ENCODE results near the gene NOL4L. TPM values are rescaled to one million over a fixed set of nuclear protein-coding genes. Genes with fewer than 3 reads are reported as not detected.

Gene NOL4L
- polyA plus RNA-seq, 3 donors: 1.1 to 30.9 (median 2.8) TPM

DNA sequence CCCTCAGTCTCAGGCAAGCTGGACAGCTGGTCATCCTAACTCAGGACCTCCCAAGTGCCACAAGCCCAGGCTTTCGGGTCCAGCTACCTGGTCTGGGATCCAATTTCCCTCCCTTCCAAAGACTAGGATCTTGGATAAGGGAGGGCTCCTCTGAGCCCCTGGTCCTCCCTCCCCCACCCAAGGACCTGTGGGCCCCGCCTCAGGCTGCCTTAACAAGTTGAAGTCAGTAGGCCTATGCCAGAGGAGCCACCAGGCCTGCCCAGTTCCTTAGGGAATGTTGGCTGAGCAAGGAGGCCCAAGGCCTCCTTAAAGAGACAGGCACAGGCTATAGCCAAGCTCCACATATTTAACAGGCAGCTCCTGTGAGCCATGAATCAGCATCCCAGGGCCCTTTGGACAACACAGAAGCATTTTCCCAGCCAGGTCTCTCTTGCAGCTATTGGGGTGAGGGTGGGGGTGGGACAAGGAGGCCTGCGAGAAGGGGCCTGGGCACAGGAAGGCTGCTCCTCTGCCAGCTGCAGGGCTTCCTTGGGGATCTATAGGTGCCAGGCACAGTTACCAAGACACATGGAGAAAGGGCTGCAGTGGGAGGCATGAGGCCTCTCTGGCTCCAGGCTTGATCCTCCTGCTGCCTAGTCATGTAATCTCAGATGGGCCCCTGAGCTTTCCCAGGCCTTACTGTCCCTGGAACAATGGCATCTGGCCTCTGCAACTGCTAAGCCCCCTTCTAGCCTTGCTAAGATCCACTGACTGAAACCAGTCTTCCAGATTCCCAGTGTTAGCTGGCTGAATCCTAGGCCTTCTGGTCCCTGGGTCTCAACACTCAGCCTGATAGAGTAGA, 27.4 kb upstream of the NOL4L start:
- H3K9me3 Mint-ChIP-seq: peaks cover 0 to 7% (median 0%) of the 10 kb centered on the region in 7 donors
- no peaks in the 10 kb centered on the region for H3K36me3 ChIP-seq (replicated peaks in 1 of 2; ENCODE audit: control insufficient read depth in 1 of 2, insufficient read depth in 2 of 2, low read length in 2 of 2)
- H3K27me3 ChIP-seq (ENCODE audit: control insufficient read depth in 2 of 2, insufficient read depth in 2 of 2, low read length in 2 of 2): no peaks in the 10 kb centered on the region
- no peak overlapping the region for H3K4me3 Mint-ChIP-seq
- no peak overlapping the region for H3K27ac Mint-ChIP-seq
- H3K9me3 ChIP-seq (replicated peaks in 1 of 2; ENCODE audit: control insufficient read depth in 1 of 2, insufficient read depth in 1 of 2, low read length in 2 of 2): no peaks in the 10 kb centered on the region
- H3K27ac ChIP-seq (ENCODE audit: low read depth in 1 of 2, low read length in 2 of 2): no peak overlapping the region
- intact Hi-C loops (cut with micrococcal nuclease): no loop called here
- TF ChIP-seq, protein P1, sequence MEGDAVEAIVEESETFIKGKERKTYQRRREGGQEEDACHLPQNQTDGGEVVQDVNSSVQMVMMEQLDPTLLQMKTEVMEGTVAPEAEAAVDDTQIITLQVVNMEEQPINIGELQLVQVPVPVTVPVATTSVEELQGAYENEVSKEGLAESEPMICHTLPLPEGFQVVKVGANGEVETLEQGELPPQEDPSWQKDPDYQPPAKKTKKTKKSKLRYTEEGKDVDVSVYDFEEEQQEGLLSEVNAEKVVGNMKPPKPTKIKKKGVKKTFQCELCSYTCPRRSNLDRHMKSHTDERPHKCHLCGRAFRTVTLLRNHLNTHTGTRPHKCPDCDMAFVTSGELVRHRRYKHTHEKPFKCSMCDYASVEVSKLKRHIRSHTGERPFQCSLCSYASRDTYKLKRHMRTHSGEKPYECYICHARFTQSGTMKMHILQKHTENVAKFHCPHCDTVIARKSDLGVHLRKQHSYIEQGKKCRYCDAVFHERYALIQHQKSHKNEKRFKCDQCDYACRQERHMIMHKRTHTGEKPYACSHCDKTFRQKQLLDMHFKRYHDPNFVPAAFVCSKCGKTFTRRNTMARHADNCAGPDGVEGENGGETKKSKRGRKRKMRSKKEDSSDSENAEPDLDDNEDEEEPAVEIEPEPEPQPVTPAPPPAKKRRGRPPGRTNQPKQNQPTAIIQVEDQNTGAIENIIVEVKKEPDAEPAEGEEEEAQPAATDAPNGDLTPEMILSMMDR (IDR thresholded peaks at IDR 0.05): no peak
- peaks cover 10 to 14% of the 10 kb centered on the region in 2 donors for H3K4me1 ChIP-seq (ENCODE audit: control insufficient read depth in 1 of 2, insufficient read depth in 2 of 2, low read length in 2 of 2)
- peaks cover 0 to 12% (median 8%) of the 10 kb centered on the region in 3 donors for H3K27me3 Mint-ChIP-seq (ENCODE audit: low read depth in 3 of 3)
- H3K4me3 ChIP-seq (replicated peaks in 1 of 3; ENCODE audit: low read depth in 2 of 3, low read length in 3 of 3): no peak overlapping the region
- H3K79me2 ChIP-seq (ENCODE audit: insufficient read depth, low read length): no peaks in the 10 kb centered on the region
- 83% methylated on average over 1 of the region's 3 CpGs for WGBS (ENCODE audit: insufficient coverage)
- no peak for DNase-seq
- H3K36me3 Mint-ChIP-seq: peaks cover 0 to 2% of the 10 kb centered on the region in 2 donors
- no peak overlapping the region for H3K4me2 ChIP-seq (replicated peaks; ENCODE audit: extremely low read depth, low read length, poor library complexity, severe bottlenecking)
- no peak overlapping the region for H3K9ac ChIP-seq (ENCODE audit: insufficient read depth, low read length, poor library complexity, severe bottlenecking)
- H3K4me1 Mint-ChIP-seq: peaks cover 13% of the 10 kb centered on the region
- H4K20me1 ChIP-seq (ENCODE audit: insufficient read depth, low read length): no peaks in the 10 kb centered on the region
- H2AFZ ChIP-seq (ENCODE audit: insufficient read depth, low read depth, low read length, poor library complexity, severe bottlenecking): no peak overlapping the region

DNA sequence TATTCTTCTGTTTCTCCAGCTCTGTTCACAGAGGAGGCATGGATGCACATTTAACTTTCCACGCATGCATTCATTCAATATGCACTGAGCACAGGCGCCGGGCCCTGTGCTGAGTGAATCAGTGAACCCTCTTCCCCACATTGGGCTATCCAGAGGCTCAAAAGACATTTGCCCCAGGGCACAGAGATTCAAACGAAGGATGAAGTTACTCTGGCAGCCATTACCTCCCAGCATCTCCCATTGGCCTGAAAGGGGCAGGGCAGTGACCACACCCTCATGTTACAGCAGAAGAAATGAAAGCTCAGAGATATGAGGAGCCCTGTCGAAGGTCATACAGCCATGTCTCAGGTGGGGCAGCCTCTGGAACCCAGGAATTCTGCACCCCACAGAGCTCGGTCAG, 26.7 kb upstream of the NOL4L start:
- peaks cover 0 to 12% (median 6%) of the 10 kb centered on the region in 3 donors for H3K27me3 Mint-ChIP-seq (ENCODE audit: low read depth in 3 of 3)
- peaks cover 0 to 2% of the 10 kb centered on the region in 2 donors for H3K36me3 Mint-ChIP-seq
- Histone ChIP-seq H3K9me3 (replicated peaks in 1 of 2; ENCODE audit: control insufficient read depth in 1 of 2, insufficient read depth in 1 of 2, low read length in 2 of 2) (no peaks in the 10 kb centered on the region), H2AFZ (ENCODE audit: insufficient read depth, low read depth, low read length, poor library complexity, severe bottlenecking) (no peak overlapping the region), H3K4me3 (replicated peaks in 1 of 3; ENCODE audit: low read depth in 2 of 3, low read length in 3 of 3) (no peak overlapping the region), H3K4me2 (replicated peaks; ENCODE audit: extremely low read depth, low read length, poor library complexity, severe bottlenecking) (no peak overlapping the region), H3K4me1 (ENCODE audit: control insufficient read depth in 1 of 2, insufficient read depth in 2 of 2, low read length in 2 of 2) (peaks cover 10 to 14% of the 10 kb centered on the region in 2 donors), H3K79me2 (ENCODE audit: insufficient read depth, low read length) (no peaks in the 10 kb centered on the region), H3K27ac (ENCODE audit: low read depth in 1 of 2, low read length in 2 of 2) (no peak overlapping the region), H3K9ac (ENCODE audit: insufficient read depth, low read length, poor library complexity, severe bottlenecking) (no peak overlapping the region), H3K36me3 (replicated peaks in 1 of 2; ENCODE audit: control insufficient read depth in 1 of 2, insufficient read depth in 2 of 2, low read length in 2 of 2) (no peaks in the 10 kb centered on the region), H3K27me3 (ENCODE audit: control insufficient read depth in 2 of 2, insufficient read depth in 2 of 2, low read length in 2 of 2) (no peaks in the 10 kb centered on the region), H4K20me1 (ENCODE audit: insufficient read depth, low read length) (no peaks in the 10 kb centered on the region)
- TF ChIP-seq, protein P1 (IDR thresholded peaks at IDR 0.05): no peak
- peaks cover 0 to 7% (median 0%) of the 10 kb centered on the region in 7 donors for H3K9me3 Mint-ChIP-seq
- H3K27ac Mint-ChIP-seq: no peak overlapping the region
- intact Hi-C loops (cut with micrococcal nuclease): no loop called here
- no peak for DNase-seq
- H3K4me1 Mint-ChIP-seq: peaks cover 13% of the 10 kb centered on the region
- no peak overlapping the region for H3K4me3 Mint-ChIP-seq
- 94% methylated on average over 6 of the region's 6 CpGs for WGBS (ENCODE audit: insufficient coverage)

All from CD14-positive monocyte (primary cell).